B cell (primary cell): ENCODE results near the gene SUMO3. TPM values are rescaled to one million over a fixed set of nuclear protein-coding genes. Genes with fewer than 3 reads are reported as not detected.

Experiments
- ATAC-seq: fragments of 200-7000 bp; cut with Tn5 transposase; one replicate; pipeline ENCODE4 v1.10.0; 2021; ENCODE audit warnings: low read depth, mild to moderate bottlenecking, moderate number of reproducible peaks, moderate library complexity
- CTCF ChIA-PET: fragments of 350-600 bp; sonication (Branson Sonifier 250); formaldehyde crosslinking; loops from one replicate; lab custom pipeline; 2021; ENCODE audit warnings: antibody characterized with exemption, inconsistent platforms; lab: Charles Lee
- POLR2A ChIA-PET: fragments of 350-600 bp; sonication (Branson Sonifier 250); formaldehyde crosslinking; loops from one replicate; lab custom pipeline; 2021; ENCODE audit warnings: antibody characterized with exemption; lab: Charles Lee
- DNase-seq: peaks from one replicate; pipeline ENCODE4 v3.0.0; 2013
- H2AFZ ChIP-seq: 2 replicates; pipeline ENCODE4 v1.6.1; 2012; ENCODE audit warnings: mild to moderate bottlenecking, low read depth, low read length; ENCODE audit not compliant: insufficient read depth, poor library complexity, severe bottlenecking
- H3K27ac ChIP-seq, 2 donors: 1 replicate in 1 of 2; 2 replicates in 1 of 2; pipeline ENCODE4 v1.5.1; 2012 to 2013; ENCODE audit warnings: low read length in 2 of 2, mild to moderate bottlenecking in 2 of 2, moderate library complexity in 1 of 2
- H3K27me3 ChIP-seq, 4 experiments: fragments of 200-600 bp in 1 of 4; sonication (generic) in 1 of 4; replicated peaks in 1 of 4; 1 replicate in 2 of 4; 2 replicates in 2 of 4; pipeline versions ENCODE4 v1.6.1 to v1.7.0; 2013 to 2016; ENCODE audit warnings: low read length in 3 of 4, mild to moderate bottlenecking in 2 of 4, mixed read lengths in 1 of 4, moderate library complexity in 1 of 4; ENCODE audit not compliant: insufficient read depth in 4 of 4, control insufficient read depth in 3 of 4; ENCODE audit errors: control extremely low read depth in 1 of 4
- H3K36me3 ChIP-seq, 2 experiments: replicated peaks in 1 of 2; 1 replicate in 1 of 2; 2 replicates in 1 of 2; pipeline versions ENCODE4 v1.6.1 to v1.7.1; 2013; ENCODE audit warnings: low read length in 1 of 2; ENCODE audit not compliant: insufficient read depth in 2 of 2, control insufficient read depth in 1 of 2; ENCODE audit errors: control extremely low read depth in 1 of 2, extremely low read depth in 1 of 2
- H3K4me1 ChIP-seq, 2 donors: fragments of 200-600 bp in 1 of 2; sonication (generic) in 1 of 2; 1 replicate in 1 of 2; 2 replicates in 1 of 2; pipeline versions ENCODE4 v1.5.1 to v1.6.1; 2013 to 2017; ENCODE audit warnings: low read length in 2 of 2; ENCODE audit not compliant: control insufficient read depth in 2 of 2, insufficient read depth in 2 of 2
- H3K4me2 ChIP-seq: replicated peaks from 2 replicates; pipeline ENCODE3; 2012; ENCODE audit warnings: mild to moderate bottlenecking, low read depth, low read length; ENCODE audit not compliant: poor library complexity, severe bottlenecking
- H3K4me3 ChIP-seq, 5 experiments: fragments of 200-600 bp in 1 of 5; sonication (generic) in 1 of 5; 1 replicate in 3 of 5; 2 replicates in 2 of 5; pipeline versions ENCODE4 v1.5.1 to v1.7.0; 2011 to 2016; ENCODE audit warnings: low read length in 4 of 5, mild to moderate bottlenecking in 4 of 5, low read depth in 2 of 5, control low read depth in 1 of 5, moderate library complexity in 1 of 5; ENCODE audit not compliant: insufficient read depth in 1 of 5; ENCODE audit errors: control extremely low read depth in 1 of 5, extremely low read depth in 1 of 5
- H3K79me2 ChIP-seq: fragments of 200-600 bp; sonication (generic); one replicate; pipeline ENCODE4 v1.6.0; 2016; ENCODE audit warnings: low read length; ENCODE audit not compliant: control insufficient read depth, insufficient read depth
- H3K9ac ChIP-seq: fragments of 200-600 bp; sonication (generic); 2 replicates; pipeline ENCODE4 v1.6.1; 2017; ENCODE audit warnings: mild to moderate bottlenecking, low read length, moderate library complexity
- H3K9me3 ChIP-seq, 3 donors: one replicate each; pipeline versions ENCODE4 v1.6.1 to v1.7.1; 2013; ENCODE audit warnings: low read length in 2 of 3; ENCODE audit not compliant: control insufficient read depth in 2 of 3, insufficient read depth in 1 of 3; ENCODE audit errors: control extremely low read depth in 1 of 3
- H4K20me1 ChIP-seq: 2 replicates; pipeline ENCODE4 v1.6.0; 2012; ENCODE audit warnings: mild to moderate bottlenecking, low read length; ENCODE audit not compliant: insufficient read depth, control insufficient read depth, poor library complexity, severe bottlenecking
- H3K27ac Mint-ChIP-seq: one replicate; pipeline ENCODE4 v1.8.0; 2021; ENCODE audit warnings: mixed read lengths
- H3K27me3 Mint-ChIP-seq: one replicate; pipeline ENCODE4 v1.8.0; 2021; ENCODE audit warnings: mixed read lengths
- H3K4me1 Mint-ChIP-seq: one replicate; pipeline ENCODE4 v1.8.0; 2021; ENCODE audit warnings: mixed read lengths
- H3K4me3 Mint-ChIP-seq: one replicate; pipeline ENCODE4 v1.8.0; 2021; ENCODE audit warnings: mixed read lengths
- H3K9me3 Mint-ChIP-seq: one replicate; pipeline ENCODE4 v1.8.0; 2022; ENCODE audit warnings: mixed read lengths; ENCODE audit not compliant: insufficient read depth
- EZH2 ChIP-seq: IDR thresholded peaks from 2 replicates; pipeline ENCODE4 v1.6.1; 2012; ENCODE audit warnings: borderline replicate concordance, low read depth, mild to moderate bottlenecking, moderate library complexity, low read length; ENCODE audit not compliant: insufficient read depth, poor library complexity, severe bottlenecking
- WGBS: methylation state at CpG from one replicate; pipeline ENCODE4 v1.1.5; 2013; ENCODE audit warnings: missing lambda C conversion rate; ENCODE audit not compliant: insufficient coverage; 5-methylcytosine and 5-hydroxymethylcytosine counted together
- intact Hi-C: fragments of 100-400 bp; cut with micrococcal nuclease; formaldehyde crosslinking; loops from one replicate; pipeline ENCODE4 v1.10.0; 2022
- polyA plus RNA-seq: library from polyadenylated mRNA; depleted of rRNA; stranded (reverse); fragments of >200 nt; gene quantifications from 2 replicates; pipeline ENCODE4 v1.2.3, GENCODE V29; 2012
- total RNA-seq, 2 donors: library from RNA; stranded (reverse); fragments of 120-200 nt in 1 of 2; gene quantifications; 1 replicate in 1 of 2; 2 replicates in 1 of 2; pipeline versions ENCODE4 v1.2.3 to v1.2.4, GENCODE V29; 2013 to 2022
- TF ChIP-seq, protein P1 (sequence below): fragments of 200-600 bp; IDR thresholded peaks from one replicate; pipeline ENCODE4 v1.8.0; 2022; ENCODE audit warnings: antibody characterized with exemption, mild to moderate bottlenecking

Gene SUMO3
- total and polyA plus RNA-seq, 2 donors (not counting 1 experiment from before 2014, with no cell fraction given) = 37.6 to 44.8 TPM

GRCh38 chr21:44763451-44764318 is 54.2 kb downstream of the SUMO3 start:
- no peak overlapping the region for H3K4me3 Mint-ChIP-seq
- H3K4me1 Mint-ChIP-seq = peaks cover 5% of the 10 kb centered on the region
- ChIA-PET POLR2A (no interaction called here), CTCF (no interaction called here)
- Histone ChIP-seq H2AFZ (no peak overlapping the region), H3K4me1 (peaks cover 0 to 5% of the 10 kb centered on the region in 2 donors), H3K79me2 (no peaks in the 10 kb centered on the region), H4K20me1 (no peaks in the 10 kb centered on the region), H3K27me3 (no peaks in the 10 kb centered on the region), H3K36me3 (no peaks in the 10 kb centered on the region), H3K9ac (no peak overlapping the region), H3K4me3 (no peak overlapping the region), H3K4me2 (no peak overlapping the region), H3K9me3 (no peaks in the 10 kb centered on the region), H3K27ac (no peak overlapping the region)
- ATAC-seq (no peak), DNase-seq (no peak)
- no peaks in the 10 kb centered on the region for H3K27me3 Mint-ChIP-seq
- intact Hi-C loops = no loop called here
- H3K9me3 Mint-ChIP-seq = no peaks in the 10 kb centered on the region
- 93% methylated on average over 15 of the region's 25 CpGs for WGBS
- TF ChIP-seq EZH2 = no peak
- TF ChIP-seq, protein P1, sequence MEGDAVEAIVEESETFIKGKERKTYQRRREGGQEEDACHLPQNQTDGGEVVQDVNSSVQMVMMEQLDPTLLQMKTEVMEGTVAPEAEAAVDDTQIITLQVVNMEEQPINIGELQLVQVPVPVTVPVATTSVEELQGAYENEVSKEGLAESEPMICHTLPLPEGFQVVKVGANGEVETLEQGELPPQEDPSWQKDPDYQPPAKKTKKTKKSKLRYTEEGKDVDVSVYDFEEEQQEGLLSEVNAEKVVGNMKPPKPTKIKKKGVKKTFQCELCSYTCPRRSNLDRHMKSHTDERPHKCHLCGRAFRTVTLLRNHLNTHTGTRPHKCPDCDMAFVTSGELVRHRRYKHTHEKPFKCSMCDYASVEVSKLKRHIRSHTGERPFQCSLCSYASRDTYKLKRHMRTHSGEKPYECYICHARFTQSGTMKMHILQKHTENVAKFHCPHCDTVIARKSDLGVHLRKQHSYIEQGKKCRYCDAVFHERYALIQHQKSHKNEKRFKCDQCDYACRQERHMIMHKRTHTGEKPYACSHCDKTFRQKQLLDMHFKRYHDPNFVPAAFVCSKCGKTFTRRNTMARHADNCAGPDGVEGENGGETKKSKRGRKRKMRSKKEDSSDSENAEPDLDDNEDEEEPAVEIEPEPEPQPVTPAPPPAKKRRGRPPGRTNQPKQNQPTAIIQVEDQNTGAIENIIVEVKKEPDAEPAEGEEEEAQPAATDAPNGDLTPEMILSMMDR = no peak
- H3K27ac Mint-ChIP-seq = no peak overlapping the region

GRCh38 chr21:44763050-44763378 is 54.8 kb downstream of the SUMO3 start:
- ATAC-seq (no peak), DNase-seq (no peak)
- H3K9ac ChIP-seq = no peak overlapping the region
- Mint-ChIP-seq H3K4me3 (no peak overlapping the region), H3K4me1 (peaks cover 5% of the 10 kb centered on the region), H3K27me3 (no peaks in the 10 kb centered on the region), H3K9me3 (no peaks in the 10 kb centered on the region), H3K27ac (no peak overlapping the region)
- no peak overlapping the region for H3K4me3 ChIP-seq
- no peaks in the 10 kb centered on the region for H3K79me2 ChIP-seq
- no peak overlapping the region for H3K27ac ChIP-seq
- H2AFZ ChIP-seq = no peak overlapping the region
- 90% methylated on average over 8 of the region's 8 CpGs for WGBS
- POLR2A ChIA-PET = no interaction called here
- intact Hi-C loops = no loop called here
- no peak overlapping the region for H3K4me2 ChIP-seq
- no peaks in the 10 kb centered on the region for H3K36me3 ChIP-seq
- CTCF ChIA-PET = no interaction called here
- TF ChIP-seq EZH2 = no peak
- TF ChIP-seq, protein P1 = no peak
- no peaks in the 10 kb centered on the region for H3K27me3 ChIP-seq
- H4K20me1 ChIP-seq = no peaks in the 10 kb centered on the region
- H3K9me3 ChIP-seq = peaks cover 0 to 5% (median 0%) of the 10 kb centered on the region in 3 donors
- peaks cover 0 to 5% of the 10 kb centered on the region in 2 donors for H3K4me1 ChIP-seq
